GM19043 (cell line): Measurements from ENCODE around the gene UBE2E1.
"Not testable (repeated sequence)": the region's sequence is repeated elsewhere in the genome, so short reads cannot be mapped to it uniquely, and the experiment has no call there.

Source experiments
- ATAC-seq: cut with Tn5 transposase; IDR thresholded peaks from one replicate; pipeline ENCODE4 v1.9.1; 2021; ENCODE audit warnings: low read depth; ENCODE audit not compliant: unreplicated experiment

Gene UBE2E1

GRCh38 chr3:23837691-23838090, 31.9 kb downstream of the UBE2E1 start:
- no peak for ATAC-seq

DNA sequence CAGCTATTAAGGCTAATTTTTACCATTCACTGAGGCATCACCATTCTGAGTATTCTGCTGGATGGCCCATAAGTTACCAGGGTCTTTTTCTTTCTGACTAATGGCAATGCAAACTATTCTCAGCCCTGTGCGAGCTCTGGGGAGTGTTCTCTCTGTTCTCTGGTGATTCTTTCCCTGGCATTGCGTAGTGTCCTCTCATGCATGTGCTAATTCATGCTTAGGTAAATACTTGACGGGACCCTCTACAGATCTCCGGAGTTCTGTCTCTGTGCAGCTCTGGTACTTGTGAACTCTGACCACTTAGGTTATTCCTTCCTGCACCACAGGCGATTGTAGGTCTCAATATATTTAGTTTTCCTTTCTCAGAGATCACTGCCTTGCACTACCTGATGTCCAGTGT, 34.8 kb downstream of the UBE2E1 start:
- ATAC-seq, result no peak

DNA sequence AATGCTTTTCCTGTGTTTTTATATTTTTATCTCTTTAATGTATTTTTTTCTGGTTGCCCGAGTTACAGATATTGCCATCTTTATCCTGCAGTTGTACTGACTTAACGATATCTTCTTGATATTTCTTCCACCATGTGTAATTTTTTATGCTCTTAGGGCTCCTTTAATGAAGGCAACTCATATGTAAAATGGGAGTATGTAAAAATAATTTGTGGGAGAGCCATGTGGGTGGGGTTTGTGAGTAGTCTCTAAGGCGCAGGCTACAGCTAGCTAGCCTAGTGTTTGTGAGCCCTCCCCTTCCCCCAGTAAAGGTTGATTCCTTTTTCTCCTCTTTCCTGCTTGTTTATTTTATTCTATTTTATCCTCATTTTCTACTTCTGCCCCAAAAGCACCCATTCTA, 38.1 kb downstream of the UBE2E1 start:
- no peak for ATAC-seq

DNA sequence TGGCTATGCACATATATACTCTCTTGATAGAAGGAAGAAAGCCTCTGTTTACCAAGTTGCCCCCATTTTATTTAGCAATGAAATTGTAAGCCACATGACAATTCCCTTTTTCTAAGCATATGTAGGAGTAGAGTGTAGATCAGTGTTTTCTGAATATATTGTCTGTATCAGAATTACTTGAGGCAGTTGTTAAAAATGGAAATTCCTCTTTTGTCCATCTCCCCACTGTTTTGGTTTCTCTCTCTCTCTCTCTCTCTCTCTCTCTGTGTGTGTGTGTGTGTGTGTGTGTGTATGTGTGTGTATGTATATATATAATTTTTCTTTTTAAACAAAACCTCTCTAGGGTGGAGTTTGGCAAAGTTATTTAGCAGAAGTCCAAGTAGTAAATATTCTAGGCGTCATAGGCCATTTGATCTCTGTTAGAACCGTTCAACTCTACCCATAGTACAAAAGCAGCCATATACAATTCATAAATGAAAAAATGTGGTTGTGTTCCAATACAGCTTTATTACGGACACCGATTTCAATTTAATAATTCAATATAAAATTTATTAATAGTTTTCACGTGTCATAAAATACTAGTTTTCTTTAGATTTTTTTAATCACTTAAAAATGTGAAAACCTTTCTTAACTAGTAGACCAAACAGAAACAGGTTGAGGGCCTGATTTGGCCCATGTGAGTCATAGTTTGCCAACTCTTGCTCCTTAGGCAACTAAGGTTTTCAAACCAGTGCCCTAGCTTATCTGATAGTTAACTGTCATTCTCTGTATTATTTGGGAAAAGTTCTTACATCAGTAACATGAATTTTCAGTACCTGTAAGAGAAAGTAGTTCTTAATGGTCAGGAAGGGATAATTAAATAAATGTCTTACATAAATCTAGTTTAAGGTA, 39.8 kb downstream of the UBE2E1 start:
- no peak for ATAC-seq

- not testable (repeated sequence) for ATAC-seq
Observed at GRCh38 chr3:23849462-23849861, 43.7 kb downstream of the UBE2E1 start.

- ATAC-seq, result no peak
Observed at GRCh38 chr3:23856286-23856685, 50.5 kb downstream of the UBE2E1 start.

DNA sequence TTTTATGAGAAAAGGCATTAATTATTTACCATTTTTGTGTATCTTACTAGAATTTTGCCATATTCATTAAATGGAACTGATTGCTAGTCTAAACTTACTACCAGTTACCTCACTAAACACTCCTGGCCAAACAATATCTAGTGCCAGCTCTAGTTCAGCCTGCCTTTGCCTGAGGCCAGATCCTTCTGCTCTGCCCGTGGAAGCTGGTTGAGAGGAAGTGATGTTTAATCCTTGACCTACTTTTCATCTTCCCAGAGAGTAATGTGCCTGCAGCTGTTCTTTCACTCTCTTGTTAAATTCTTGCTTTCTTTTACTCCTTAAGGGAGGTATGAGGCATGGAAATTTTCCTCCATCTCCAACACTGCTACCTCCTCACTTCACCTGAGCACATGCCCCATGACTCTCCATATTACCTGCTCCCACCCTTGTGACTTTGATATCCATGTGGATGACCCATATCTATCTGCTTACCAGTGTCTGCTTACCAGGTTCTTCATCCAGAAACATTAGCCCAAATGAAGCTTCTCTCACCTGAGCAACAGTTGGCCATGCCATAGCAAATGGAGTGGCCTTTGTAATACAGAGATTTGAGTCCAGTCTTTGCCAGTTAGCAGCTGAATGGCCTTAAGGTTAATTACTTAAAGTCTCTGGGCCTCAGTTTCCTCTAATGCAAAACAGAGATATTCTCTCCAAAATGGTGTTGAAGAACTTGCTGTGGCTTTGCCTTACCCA, 53.4 kb downstream of the UBE2E1 start:
- no peak for ATAC-seq

GRCh38 chr3:23859839-23860382, 54.2 kb downstream of the UBE2E1 start:
- no peak for ATAC-seq

- ATAC-seq, result no peak
Observed at GRCh38 chr3:23861689-23862088, 55.9 kb downstream of the UBE2E1 start.

- ATAC-seq, result no peak
Observed at GRCh38 chr3:23863060-23863459, 57.3 kb downstream of the UBE2E1 start.

DNA sequence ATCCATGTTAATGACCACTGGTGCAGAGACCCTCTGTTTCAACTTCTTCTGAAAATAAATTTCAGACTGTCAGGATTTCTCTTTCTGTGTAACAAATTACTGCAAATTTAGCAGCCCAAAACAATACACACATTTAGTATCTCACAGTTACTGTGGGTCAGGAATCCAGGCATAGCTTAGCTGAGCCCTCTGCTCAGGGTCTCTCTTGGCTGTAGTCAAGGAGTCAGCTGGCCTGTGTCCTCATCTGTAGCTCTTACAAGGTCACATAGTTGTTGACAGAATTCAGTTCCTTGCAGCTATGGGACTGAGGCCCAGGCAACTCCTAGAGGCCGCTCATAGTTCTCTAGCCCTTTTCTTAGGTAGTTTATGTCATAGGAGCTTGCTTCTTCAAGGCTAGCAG, 59.2 kb downstream of the UBE2E1 start:
- no peak for ATAC-seq

DNA sequence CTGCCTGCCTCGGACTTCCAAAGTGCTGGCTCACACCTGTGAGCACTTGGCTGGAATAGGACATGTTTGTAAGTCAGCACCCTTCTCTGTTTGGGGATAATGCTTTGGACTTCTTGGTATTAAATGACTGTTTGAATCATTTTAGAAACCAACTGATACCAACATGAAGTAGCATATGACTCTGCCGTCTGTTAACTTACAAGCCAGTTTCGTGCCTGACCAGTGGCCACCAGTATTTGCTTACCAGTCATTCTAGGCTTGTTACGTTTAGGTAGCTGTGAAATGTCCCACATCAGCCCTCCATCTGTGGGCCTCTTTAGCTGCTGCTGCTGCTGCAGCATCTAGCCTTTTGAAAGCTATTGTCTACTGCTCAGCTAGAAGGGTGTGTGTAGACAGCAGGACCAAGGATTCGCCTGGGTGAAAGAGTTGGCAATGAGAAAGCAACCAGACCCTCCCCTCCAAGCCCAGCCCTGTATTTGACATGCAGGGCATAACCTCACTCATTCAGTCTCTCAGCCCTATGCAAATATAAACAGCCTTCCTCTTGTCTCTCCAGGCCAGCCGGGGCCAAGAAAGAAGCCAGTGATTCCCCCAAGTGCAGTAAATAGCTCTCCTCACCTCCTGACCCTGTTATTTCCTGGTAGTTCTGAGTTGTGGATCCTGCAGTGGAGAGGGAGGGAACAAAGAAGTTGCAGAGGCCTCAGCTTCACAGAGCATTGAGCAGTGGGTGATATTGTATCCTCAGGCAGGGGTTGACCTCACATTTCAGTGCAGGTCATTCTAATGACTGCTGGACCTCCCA, 60.0 kb downstream of the UBE2E1 start:
- ATAC-seq, result peak; percentile 80

- no peak for ATAC-seq
Observed at GRCh38 chr3:23867400-23867799, 61.6 kb downstream of the UBE2E1 start.

DNA sequence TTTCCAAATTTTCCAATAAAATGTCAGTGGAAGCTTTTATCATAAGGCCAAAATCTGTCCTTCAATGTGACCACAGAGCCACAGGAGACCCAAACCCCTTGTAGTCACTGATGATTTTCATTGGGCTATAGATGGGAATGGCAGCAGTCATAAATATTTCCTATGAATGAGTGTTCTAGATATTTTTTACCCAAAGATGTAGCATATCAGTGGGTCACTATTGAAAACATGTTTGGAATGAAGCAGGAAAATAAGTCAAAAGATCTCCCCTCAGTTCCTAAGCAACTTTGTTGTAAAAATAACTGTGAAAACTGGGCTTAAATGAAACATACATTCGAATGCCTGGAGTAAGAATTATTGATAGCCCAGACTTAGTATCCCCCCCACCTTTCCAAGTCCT, 62.1 kb downstream of the UBE2E1 start:
- no peak for ATAC-seq

- ATAC-seq, result no peak
Observed at GRCh38 chr3:23869977-23870662, 64.4 kb downstream of the UBE2E1 start.

GRCh38 chr3:23870663-23871043, 64.9 kb downstream of the UBE2E1 start:
- ATAC-seq, result not testable (repeated sequence)

GRCh38 chr3:23871361-23871760, 65.6 kb downstream of the UBE2E1 start:
- ATAC-seq, result not testable (repeated sequence)

- ATAC-seq, result no peak
Observed at GRCh38 chr3:23872330-23872729, 66.6 kb downstream of the UBE2E1 start.

- no peak for ATAC-seq
Observed at GRCh38 chr3:23873941-23874340, 68.2 kb downstream of the UBE2E1 start.
